ENCODE data around the gene FSIP1.

- TF ChIP-seq, protein P1, sequence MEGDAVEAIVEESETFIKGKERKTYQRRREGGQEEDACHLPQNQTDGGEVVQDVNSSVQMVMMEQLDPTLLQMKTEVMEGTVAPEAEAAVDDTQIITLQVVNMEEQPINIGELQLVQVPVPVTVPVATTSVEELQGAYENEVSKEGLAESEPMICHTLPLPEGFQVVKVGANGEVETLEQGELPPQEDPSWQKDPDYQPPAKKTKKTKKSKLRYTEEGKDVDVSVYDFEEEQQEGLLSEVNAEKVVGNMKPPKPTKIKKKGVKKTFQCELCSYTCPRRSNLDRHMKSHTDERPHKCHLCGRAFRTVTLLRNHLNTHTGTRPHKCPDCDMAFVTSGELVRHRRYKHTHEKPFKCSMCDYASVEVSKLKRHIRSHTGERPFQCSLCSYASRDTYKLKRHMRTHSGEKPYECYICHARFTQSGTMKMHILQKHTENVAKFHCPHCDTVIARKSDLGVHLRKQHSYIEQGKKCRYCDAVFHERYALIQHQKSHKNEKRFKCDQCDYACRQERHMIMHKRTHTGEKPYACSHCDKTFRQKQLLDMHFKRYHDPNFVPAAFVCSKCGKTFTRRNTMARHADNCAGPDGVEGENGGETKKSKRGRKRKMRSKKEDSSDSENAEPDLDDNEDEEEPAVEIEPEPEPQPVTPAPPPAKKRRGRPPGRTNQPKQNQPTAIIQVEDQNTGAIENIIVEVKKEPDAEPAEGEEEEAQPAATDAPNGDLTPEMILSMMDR (IDR thresholded peaks at IDR 0.05): no peak
- TF ChIP-seq POLR2AphosphoS5 (IDR thresholded peaks at IDR 0.05) (no peak), EP300 (IDR thresholded peaks at IDR 0.05) (no peak), POLR2A (IDR thresholded peaks at IDR 0.05; ENCODE audit: low read depth) (no peak)
Observed at GRCh38 chr15:39793923-39794322, 11.3 kb upstream of the FSIP1 start.
